A673 (cell line): ENCODE measurements around the gene PPP1R26.

Experiments used
- EZH2 ChIP-seq: fragments of 200-600 bp; sonication (generic); IDR thresholded peaks from 2 replicates; pipeline ENCODE4 v1.6.1; 2017; ENCODE audit warnings: borderline replicate concordance, low read depth, mild to moderate bottlenecking, mixed read lengths, antibody characterized with exemption, low read length; ENCODE audit not compliant: poor library complexity, severe bottlenecking
- TF ChIP-seq, protein P1 (sequence below): fragments of 300-800, 200-600 bp; sonication (generic); conservative IDR thresholded peaks from 2 replicates; pipeline ENCODE4 v1.5.1; 2017; ENCODE audit warnings: low read depth, mild to moderate bottlenecking, antibody characterized with exemption, low read length, moderate library complexity, mixed read lengths

DNA sequence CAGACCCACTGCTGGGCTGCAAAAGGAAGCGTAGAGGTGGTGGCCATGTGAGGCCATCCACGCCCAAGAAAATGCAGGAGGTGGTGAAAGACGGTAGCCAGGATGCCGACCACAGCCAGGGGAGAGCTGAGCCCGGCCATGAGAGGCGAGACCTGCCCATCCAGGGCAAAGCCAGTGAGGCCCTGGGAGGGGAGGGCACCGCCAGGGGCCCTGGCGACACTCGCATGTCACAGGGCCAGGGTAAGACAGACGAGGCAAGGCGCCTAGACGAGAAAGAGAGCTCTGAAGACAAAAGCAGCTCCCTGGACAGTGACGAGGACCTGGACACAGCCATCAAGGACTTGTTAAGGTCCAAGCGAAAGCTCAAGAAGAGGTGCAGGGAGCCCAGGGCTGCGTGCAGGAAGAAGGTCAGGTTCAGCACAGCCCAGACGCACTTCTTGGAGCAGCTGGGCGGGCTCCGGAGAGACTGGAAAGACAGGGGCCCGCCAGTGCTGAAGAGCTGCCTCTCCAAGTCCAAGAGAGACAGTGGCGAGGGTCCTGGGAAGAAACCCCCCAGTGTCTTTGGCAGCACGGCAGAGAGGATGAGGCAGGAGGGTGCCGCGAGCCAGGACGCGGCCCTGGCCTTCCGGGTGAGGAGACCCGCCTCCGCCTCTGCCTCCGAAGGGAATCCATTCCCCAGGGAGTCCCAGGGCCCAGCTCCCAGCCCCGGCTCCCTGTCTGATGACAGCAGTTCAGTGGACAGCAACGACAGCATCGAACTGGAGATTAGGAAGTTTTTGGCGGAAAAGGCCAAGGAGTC, 6.9 kb downstream of the PPP1R26 start:
- TF ChIP-seq, protein P1, sequence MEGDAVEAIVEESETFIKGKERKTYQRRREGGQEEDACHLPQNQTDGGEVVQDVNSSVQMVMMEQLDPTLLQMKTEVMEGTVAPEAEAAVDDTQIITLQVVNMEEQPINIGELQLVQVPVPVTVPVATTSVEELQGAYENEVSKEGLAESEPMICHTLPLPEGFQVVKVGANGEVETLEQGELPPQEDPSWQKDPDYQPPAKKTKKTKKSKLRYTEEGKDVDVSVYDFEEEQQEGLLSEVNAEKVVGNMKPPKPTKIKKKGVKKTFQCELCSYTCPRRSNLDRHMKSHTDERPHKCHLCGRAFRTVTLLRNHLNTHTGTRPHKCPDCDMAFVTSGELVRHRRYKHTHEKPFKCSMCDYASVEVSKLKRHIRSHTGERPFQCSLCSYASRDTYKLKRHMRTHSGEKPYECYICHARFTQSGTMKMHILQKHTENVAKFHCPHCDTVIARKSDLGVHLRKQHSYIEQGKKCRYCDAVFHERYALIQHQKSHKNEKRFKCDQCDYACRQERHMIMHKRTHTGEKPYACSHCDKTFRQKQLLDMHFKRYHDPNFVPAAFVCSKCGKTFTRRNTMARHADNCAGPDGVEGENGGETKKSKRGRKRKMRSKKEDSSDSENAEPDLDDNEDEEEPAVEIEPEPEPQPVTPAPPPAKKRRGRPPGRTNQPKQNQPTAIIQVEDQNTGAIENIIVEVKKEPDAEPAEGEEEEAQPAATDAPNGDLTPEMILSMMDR, result no peak
- TF ChIP-seq EZH2, result no peak
